Vagina (tissue), 2 donors: ENCODE results near the gene DNAH2. TPM values are rescaled to one million over a fixed set of nuclear protein-coding genes. Genes with fewer than 3 reads are reported as not detected.

Experiments
- DNase-seq, 2 donors: peaks; one replicate each; pipeline ENCODE4 v3.0.0-alpha.2; 2017; ENCODE audit errors: extremely low spot score in 2 of 2
- H3K27ac ChIP-seq: fragments of 200-600 bp; sonication (generic); one replicate; pipeline ENCODE4 v1.5.1; 2019
- H3K27me3 ChIP-seq: fragments of 200-600 bp; sonication (generic); one replicate; pipeline ENCODE4 v1.5.1; 2019
- H3K36me3 ChIP-seq, 2 donors: fragments of 200-600 bp; sonication (generic); one replicate each; pipeline ENCODE4 v1.5.1; 2017 to 2019
- H3K4me1 ChIP-seq: fragments of 200-600 bp; sonication (generic); one replicate; pipeline ENCODE4 v1.5.1; 2019
- H3K4me3 ChIP-seq, 2 donors: fragments of 200-600 bp; sonication (generic); 1 replicate in 1 of 2; 2 replicates in 1 of 2; pipeline ENCODE4 v1.5.1; 2016 to 2019
- H3K9me3 ChIP-seq: fragments of 200-600 bp; sonication (generic); one replicate; pipeline ENCODE4 v1.5.1; 2019
- POLR2A ChIP-seq, 2 donors: fragments of 450-650 bp; IDR thresholded peaks; one replicate each; pipeline ENCODE4 v1.6.1; 2017; ENCODE audit warnings: antibody characterized with exemption in 2 of 2, mild to moderate bottlenecking in 2 of 2, moderate library complexity in 2 of 2
- POLR2AphosphoS5 ChIP-seq, 2 donors: sonication (generic); formaldehyde crosslinking; IDR thresholded peaks; one replicate each; pipeline ENCODE4 v1.9.0; 2017; ENCODE audit warnings: antibody characterized with exemption in 2 of 2, mild to moderate bottlenecking in 2 of 2, low read depth in 1 of 2; ENCODE audit not compliant: insufficient read depth in 1 of 2
- intact Hi-C: fragments of 100-400 bp; cut with DNase I; formaldehyde crosslinking; loops from one replicate; pipeline ENCODE4 v1.15.1; 2023
- total RNA-seq: library from RNA; depleted of rRNA; stranded (reverse); fragments of >200 nt; gene quantifications from one replicate; pipeline ENCODE4 v1.2.3, GENCODE V29; 2016
- TF ChIP-seq, protein P1 (sequence below), 3 experiments: fragments of 450-650 bp in 2 of 3; fragments of 200-600 bp in 1 of 3; sonication (generic) in 1 of 3; IDR thresholded peaks; one replicate each; pipeline ENCODE4 v1.5.1; 2017 to 2019; ENCODE audit warnings: antibody characterized with exemption in 3 of 3, mild to moderate bottlenecking in 2 of 3, moderate library complexity in 2 of 3

DNAH2 gene
- total RNA-seq, 1 donor from 2014 or later: 0.49 TPM

DNA sequence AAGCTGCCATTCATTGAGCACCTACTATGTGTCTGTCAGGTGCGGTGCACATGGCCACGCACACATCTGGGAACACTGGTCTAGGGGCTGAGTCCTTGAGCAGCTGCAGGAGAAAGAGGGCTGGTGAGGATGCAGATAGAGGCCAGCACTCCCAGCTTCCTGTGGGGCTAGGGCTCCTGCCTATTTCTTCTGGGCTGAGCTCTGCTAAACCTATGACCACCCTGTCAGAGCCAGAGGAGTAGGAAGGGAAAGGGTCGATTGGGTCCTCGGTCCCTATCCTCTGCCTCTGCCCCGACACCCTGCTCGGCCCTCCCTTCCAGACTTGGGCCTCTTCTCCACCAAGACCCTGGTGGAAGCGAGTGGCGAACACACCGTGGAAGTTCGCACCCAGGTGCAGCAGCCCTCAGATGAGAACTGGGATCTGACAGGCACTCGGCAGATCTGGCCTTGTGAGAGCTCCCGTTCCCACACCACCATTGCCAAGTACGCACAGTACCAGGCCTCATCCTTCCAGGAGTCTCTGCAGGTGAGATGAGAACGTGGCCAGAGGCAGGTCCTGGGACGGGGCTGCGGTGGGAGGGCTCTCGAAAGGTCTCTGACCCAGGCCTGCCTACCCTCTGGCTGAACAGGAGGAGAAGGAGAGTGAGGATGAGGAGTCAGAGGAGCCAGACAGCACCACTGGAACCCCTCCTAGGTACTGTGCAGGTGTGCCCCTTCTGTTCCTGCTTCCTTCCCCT lies 133.3 kb downstream of the DNAH2 start:
- Histone ChIP-seq H3K27me3 (no peaks in the 10 kb centered on the region), H3K9me3 (no peaks in the 10 kb centered on the region), H3K36me3 (peaks cover 0 to 55% of the 10 kb centered on the region in 2 donors), H3K4me3 (no peak overlapping the region), H3K27ac (no peak overlapping the region), H3K4me1 (peaks cover 25% of the 10 kb centered on the region)
- TF ChIP-seq POLR2AphosphoS5 (IDR thresholded peaks at IDR 0.05; ENCODE audit: insufficient read depth in 1 of 2, low read depth in 1 of 2) (no peak), POLR2A (IDR thresholded peaks at IDR 0.05) (no peak)
- TF ChIP-seq, protein P1, sequence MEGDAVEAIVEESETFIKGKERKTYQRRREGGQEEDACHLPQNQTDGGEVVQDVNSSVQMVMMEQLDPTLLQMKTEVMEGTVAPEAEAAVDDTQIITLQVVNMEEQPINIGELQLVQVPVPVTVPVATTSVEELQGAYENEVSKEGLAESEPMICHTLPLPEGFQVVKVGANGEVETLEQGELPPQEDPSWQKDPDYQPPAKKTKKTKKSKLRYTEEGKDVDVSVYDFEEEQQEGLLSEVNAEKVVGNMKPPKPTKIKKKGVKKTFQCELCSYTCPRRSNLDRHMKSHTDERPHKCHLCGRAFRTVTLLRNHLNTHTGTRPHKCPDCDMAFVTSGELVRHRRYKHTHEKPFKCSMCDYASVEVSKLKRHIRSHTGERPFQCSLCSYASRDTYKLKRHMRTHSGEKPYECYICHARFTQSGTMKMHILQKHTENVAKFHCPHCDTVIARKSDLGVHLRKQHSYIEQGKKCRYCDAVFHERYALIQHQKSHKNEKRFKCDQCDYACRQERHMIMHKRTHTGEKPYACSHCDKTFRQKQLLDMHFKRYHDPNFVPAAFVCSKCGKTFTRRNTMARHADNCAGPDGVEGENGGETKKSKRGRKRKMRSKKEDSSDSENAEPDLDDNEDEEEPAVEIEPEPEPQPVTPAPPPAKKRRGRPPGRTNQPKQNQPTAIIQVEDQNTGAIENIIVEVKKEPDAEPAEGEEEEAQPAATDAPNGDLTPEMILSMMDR (IDR thresholded peaks at IDR 0.05): no peak
- intact Hi-C loops: loop anchor here (5.0 kb wide), 1 partner anchor 36 kb away; the partner anchor contains the start of gene CHD3
- no peak for DNase-seq

DNA sequence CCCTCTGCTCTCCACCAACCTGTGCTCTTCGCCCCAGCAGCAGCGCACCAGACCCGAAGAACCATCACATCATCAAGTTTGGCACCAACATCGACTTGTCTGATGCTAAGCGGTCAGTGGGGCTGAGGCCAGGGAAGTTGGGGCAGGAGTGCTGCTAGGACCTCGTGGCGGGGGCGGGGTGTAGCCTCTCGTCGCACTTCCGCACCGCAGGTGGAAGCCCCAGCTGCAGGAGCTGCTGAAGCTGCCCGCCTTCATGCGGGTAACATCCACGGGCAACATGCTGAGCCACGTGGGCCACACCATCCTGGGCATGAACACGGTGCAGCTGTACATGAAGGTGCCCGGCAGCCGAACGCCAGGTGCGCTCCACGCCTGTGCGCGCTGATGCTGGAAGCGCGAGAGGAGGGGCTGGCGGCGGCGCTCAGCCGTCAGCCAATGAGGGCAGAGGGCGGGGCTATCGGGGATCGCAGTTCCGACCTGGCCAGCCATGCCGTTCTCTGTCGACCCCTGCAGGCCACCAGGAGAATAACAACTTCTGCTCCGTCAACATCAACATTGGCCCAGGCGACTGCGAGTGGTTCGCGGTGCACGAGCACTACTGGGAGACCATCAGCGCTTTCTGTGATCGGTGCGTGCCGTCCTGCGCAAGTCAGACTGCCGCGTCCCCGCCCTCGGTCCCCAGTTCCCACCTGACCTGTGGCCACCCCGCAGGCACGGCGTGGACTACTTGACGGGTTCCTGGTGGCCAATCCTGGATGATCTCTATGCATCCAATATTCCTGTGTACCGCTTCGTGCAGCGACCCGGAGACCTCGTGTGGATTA lies 134.1 kb downstream of the DNAH2 start:
- H3K27ac ChIP-seq: peak overlapping the region; percentile 56
- intact Hi-C loops: loop anchor here (5.0 kb wide), 1 partner anchor 36 kb away; the partner anchor contains the start of gene CHD3

DNA sequence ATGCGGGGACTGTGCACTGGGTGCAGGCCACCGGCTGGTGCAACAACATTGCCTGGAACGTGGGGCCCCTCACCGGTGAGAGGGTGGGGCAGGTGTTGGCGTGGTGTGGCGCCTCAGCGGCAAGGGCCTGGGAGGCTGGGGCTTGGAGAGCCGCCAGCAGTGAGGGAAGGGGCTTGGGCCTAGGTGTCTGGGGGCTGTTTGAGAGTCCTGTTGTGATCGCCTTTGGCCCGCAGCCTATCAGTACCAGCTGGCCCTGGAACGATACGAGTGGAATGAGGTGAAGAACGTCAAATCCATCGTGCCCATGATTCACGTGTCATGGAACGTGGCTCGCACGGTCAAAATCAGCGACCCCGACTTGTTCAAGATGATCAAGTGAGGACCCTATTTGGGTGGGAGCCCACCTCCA lies 134.7 kb downstream of the DNAH2 start:
- Histone ChIP-seq H3K36me3 (peaks cover 0 to 42% of the 10 kb centered on the region in 2 donors), H3K9me3 (no peaks in the 10 kb centered on the region), H3K27ac (peak overlapping the region; percentile 56), H3K27me3 (no peaks in the 10 kb centered on the region), H3K4me3 (no peak overlapping the region), H3K4me1 (peaks cover 32% of the 10 kb centered on the region)
- no peak for DNase-seq
- intact Hi-C loops: loop anchor here (5.0 kb wide), 1 partner anchor 35 kb away; the partner anchor contains the start of gene CHD3
- TF ChIP-seq POLR2A (IDR thresholded peaks at IDR 0.05): no peak
- TF ChIP-seq, protein P1 (IDR thresholded peaks at IDR 0.05): no peak
- no peak for TF ChIP-seq POLR2AphosphoS5 (IDR thresholded peaks at IDR 0.05; ENCODE audit: insufficient read depth in 1 of 2, low read depth in 1 of 2)

More for the DNA sequence above, 134.1 kb downstream of the DNAH2 start:
- DNase-seq: peak; percentile 90 to 96
- TF ChIP-seq, protein P1 (IDR thresholded peaks at IDR 0.05): peak; percentile 95 to 99 (median 98)
- TF ChIP-seq POLR2A (IDR thresholded peaks at IDR 0.05) (no peak), POLR2AphosphoS5 (IDR thresholded peaks at IDR 0.05; ENCODE audit: insufficient read depth in 1 of 2, low read depth in 1 of 2) (peak; percentile 69 to 74)
- H3K27me3 ChIP-seq: no peaks in the 10 kb centered on the region
- peak overlapping the region in 1 of 2 donors; percentile 2 for H3K4me3 ChIP-seq
- no peaks in the 10 kb centered on the region for H3K9me3 ChIP-seq
- peaks cover 30% of the 10 kb centered on the region for H3K4me1 ChIP-seq
- peaks cover 0 to 48% of the 10 kb centered on the region in 2 donors for H3K36me3 ChIP-seq

DNA sequence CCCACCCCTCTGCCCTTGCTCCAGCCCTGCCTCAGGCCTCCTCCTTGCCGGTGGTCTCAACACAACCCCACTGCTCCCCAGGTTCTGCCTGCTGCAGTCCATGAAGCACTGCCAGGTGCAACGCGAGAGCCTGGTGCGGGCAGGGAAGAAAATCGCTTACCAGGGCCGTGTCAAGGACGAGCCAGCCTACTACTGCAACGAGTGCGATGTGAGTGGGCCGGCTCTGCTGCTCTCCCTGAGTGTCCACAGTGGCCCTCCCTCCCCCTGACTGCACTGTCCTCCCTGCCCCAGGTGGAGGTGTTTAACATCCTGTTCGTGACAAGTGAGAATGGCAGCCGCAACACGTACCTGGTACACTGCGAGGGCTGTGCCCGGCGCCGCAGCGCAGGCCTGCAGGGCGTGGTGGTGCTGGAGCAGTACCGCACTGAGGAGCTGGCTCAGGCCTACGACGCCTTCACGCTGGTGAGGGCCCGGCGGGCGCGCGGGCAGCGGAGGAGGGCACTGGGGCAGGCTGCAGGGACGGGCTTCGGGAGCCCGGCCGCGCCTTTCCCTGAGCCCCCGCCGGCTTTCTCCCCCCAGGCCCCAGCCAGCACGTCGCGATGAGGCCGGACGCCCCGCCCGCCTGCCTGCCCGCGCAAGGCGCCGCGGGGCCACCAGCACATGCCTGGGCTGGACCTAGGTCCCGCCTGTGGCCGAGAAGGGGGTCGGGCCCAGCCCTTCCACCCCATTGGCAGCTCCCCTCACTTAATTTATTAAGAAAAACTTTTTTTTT lies 135.6 kb downstream of the DNAH2 start:
- TF ChIP-seq, protein P1 (IDR thresholded peaks at IDR 0.05): no peak
- TF ChIP-seq POLR2AphosphoS5 (IDR thresholded peaks at IDR 0.05; ENCODE audit: insufficient read depth in 1 of 2, low read depth in 1 of 2) (no peak), POLR2A (IDR thresholded peaks at IDR 0.05) (no peak)
- H3K4me3 ChIP-seq: no peak overlapping the region
- intact Hi-C loops: loop anchor here (5.0 kb wide), 1 partner anchor 34 kb away; the partner anchor contains the start of gene CHD3

More for the DNA sequence above, 135.6 kb downstream of the DNAH2 start:
- H3K27me3 ChIP-seq: no peaks in the 10 kb centered on the region
- no peak overlapping the region for H3K27ac ChIP-seq
- H3K9me3 ChIP-seq: no peaks in the 10 kb centered on the region
- peaks cover 33% of the 10 kb centered on the region for H3K4me1 ChIP-seq
- DNase-seq: peak in 1 of 2 donors; percentile 88
- H3K36me3 ChIP-seq: peaks cover 0 to 33% of the 10 kb centered on the region in 2 donors
